ENCODE measurements around the gene MYL10. TPM values are rescaled to one million over a fixed set of nuclear protein-coding genes. Genes with fewer than 3 reads are reported as not detected.

The MYL10 gene
- total and polyA plus RNA-seq, 2 of the 13 experiments (the other 11 are each of a cell fraction or from before 2014, with no cell fraction given) = not detected

DNA sequence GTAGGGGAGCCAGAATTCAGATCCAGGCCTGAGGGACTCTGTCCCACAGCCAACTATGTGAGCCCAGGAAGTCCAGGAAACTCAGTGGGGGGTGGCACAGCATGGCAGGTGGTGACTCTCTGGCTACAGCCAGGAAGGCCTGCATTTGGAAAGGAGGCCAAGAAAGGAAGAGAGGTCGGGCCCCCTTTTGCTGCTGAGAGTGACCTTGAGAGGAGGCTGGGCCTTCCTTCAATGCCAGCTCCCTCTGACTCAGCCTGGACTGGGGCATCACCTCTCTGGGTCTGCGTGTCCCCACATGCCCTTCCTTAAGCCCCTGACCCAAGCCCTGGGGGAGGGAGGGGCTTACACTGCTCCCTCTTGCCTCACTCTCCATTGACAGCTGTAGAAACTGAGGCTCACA is 6.4 kb upstream of the MYL10 start:
- no peaks in the 10 kb centered on the region for H3K36me3 ChIP-seq (replicated peaks in 1 of 2; ENCODE audit: control insufficient read depth in 1 of 2, insufficient read depth in 2 of 2, low read length in 2 of 2)
- peaks cover 7% of the 10 kb centered on the region for H3K4me1 ChIP-seq (ENCODE audit: insufficient read depth, low read length)
- POLR2A ChIA-PET = no interaction called here
- H3K9ac ChIP-seq (ENCODE audit: insufficient read depth, low read depth, low read length) = no peak overlapping the region
- ATAC-seq = no peak
- no peak for FAIRE-seq
- H2AFZ ChIP-seq (ENCODE audit: low read length) = no peak overlapping the region
- BruUV-seq (replicated peaks) = no TSS peak
- CTCF ChIA-PET (ENCODE audit: low intra/inter-chr PET ratio, low total read pairs) = no interaction called here
- in situ Hi-C loops (cut with HindIII; ENCODE audit: extremely low pct_ligation_motif_present, low pct_unique_long_range_greater_than_20kb) = no loop called here
- no peak for DNase-seq (ENCODE audit: low spot score)
- peaks cover 8% of the 10 kb centered on the region; the same call in 1 of the 2 replicates for H3K9me3 ChIP-seq (ENCODE audit: low read length)
- H3K27ac ChIP-seq (ENCODE audit: extremely low read length, insufficient read depth, low read length) = no peak overlapping the region
- H3K27me3 ChIP-seq (ENCODE audit: control insufficient read depth in 1 of 2, insufficient read depth in 2 of 2, low read length in 2 of 2) = peaks cover 2 to 32% of the 10 kb centered on the region in 2 experiments; a peak in 3 of 5 replicates
- H4K20me1 ChIP-seq (ENCODE audit: insufficient read depth, low read length) = no peaks in the 10 kb centered on the region
- no peak overlapping the region for H3K4me3 ChIP-seq (replicated peaks in 1 of 3; ENCODE audit: insufficient read depth in 1 of 3, low read depth in 2 of 3, low read length in 3 of 3)
- WGBS (ENCODE audit: low lambda C conversion rate) = no CpG with 5 or more reads among the region's 2 CpGs
- intact Hi-C loops (cut with micrococcal nuclease; ENCODE audit: unreplicated experiment) = no loop called here
- TF ChIP-seq ZFP36 (IDR thresholded peaks at IDR 0.05; ENCODE audit: borderline replicate concordance, low read depth, low read length, partially characterized antibody) (no peak), CENPT (CRISPR knock-in tag; IDR thresholded peaks at IDR 0.05; ENCODE audit: low read depth) (no peak), PBX3 (CRISPR knock-in tag; IDR thresholded peaks at IDR 0.05; ENCODE audit: borderline replicate concordance) (no peak), ZKSCAN8 (CRISPR knock-in tag; IDR thresholded peaks at IDR 0.05; ENCODE audit: borderline replicate concordance) (no peak), ARNT2 (CRISPR knock-in tag; IDR thresholded peaks at IDR 0.05; ENCODE audit: low read depth) (no peak), RBM22 (optimal IDR thresholded peaks at IDR 0.05; ENCODE audit: low read length) (no peak), ZC3H13 (CRISPR knock-in tag; IDR thresholded peaks at IDR 0.05) (no peak), ZNF530 (CRISPR knock-in tag; IDR thresholded peaks at IDR 0.05; ENCODE audit: low read depth) (no peak), ZNF589 (CRISPR knock-in tag; conservative IDR thresholded peaks at IDR 0.05) (no peak), FOSL2 (CRISPR knock-in tag; IDR thresholded peaks at IDR 0.05) (no peak), ZNF557 (CRISPR knock-in tag; IDR thresholded peaks at IDR 0.05) (no peak), HINFP (CRISPR knock-in tag; IDR thresholded peaks at IDR 0.05; ENCODE audit: low read depth) (no peak), PRMT3 (CRISPR knock-in tag; IDR thresholded peaks at IDR 0.05; ENCODE audit: borderline replicate concordance, low read depth) (no peak), FOXJ3 (CRISPR knock-in tag; IDR thresholded peaks at IDR 0.05; ENCODE audit: borderline replicate concordance) (no peak), ZNF34 (CRISPR knock-in tag; IDR thresholded peaks at IDR 0.05; ENCODE audit: borderline replicate concordance) (no peak), DRAP1 (CRISPR knock-in tag; IDR thresholded peaks at IDR 0.05) (no peak), ZNF333 (CRISPR knock-in tag; IDR thresholded peaks at IDR 0.05; ENCODE audit: borderline replicate concordance) (no peak), ZNF44 (CRISPR knock-in tag; IDR thresholded peaks at IDR 0.05) (no peak)
- TF ChIP-seq, protein P1, sequence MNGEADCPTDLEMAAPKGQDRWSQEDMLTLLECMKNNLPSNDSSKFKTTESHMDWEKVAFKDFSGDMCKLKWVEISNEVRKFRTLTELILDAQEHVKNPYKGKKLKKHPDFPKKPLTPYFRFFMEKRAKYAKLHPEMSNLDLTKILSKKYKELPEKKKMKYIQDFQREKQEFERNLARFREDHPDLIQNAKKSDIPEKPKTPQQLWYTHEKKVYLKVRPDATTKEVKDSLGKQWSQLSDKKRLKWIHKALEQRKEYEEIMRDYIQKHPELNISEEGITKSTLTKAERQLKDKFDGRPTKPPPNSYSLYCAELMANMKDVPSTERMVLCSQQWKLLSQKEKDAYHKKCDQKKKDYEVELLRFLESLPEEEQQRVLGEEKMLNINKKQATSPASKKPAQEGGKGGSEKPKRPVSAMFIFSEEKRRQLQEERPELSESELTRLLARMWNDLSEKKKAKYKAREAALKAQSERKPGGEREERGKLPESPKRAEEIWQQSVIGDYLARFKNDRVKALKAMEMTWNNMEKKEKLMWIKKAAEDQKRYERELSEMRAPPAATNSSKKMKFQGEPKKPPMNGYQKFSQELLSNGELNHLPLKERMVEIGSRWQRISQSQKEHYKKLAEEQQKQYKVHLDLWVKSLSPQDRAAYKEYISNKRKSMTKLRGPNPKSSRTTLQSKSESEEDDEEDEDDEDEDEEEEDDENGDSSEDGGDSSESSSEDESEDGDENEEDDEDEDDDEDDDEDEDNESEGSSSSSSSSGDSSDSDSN (CRISPR knock-in tag; IDR thresholded peaks at IDR 0.05) = no peak
- H3K79me2 ChIP-seq (ENCODE audit: insufficient read depth, low read length) = no peaks in the 10 kb centered on the region
- no peak overlapping the region for H3K4me2 ChIP-seq (ENCODE audit: low read depth, low read length)

Measured in HepG2 (cell line).